ENCODE measurements around the gene CLK3. TPM values are rescaled to one million over a fixed set of nuclear protein-coding genes. Genes with fewer than 3 reads are reported as not detected.

CLK3 gene
- total and polyA plus RNA-seq, 2 of the 13 experiments (the other 11 are each of a cell fraction or from before 2014, with no cell fraction given), result 41.5 to 82.0 TPM

- TF ChIP-seq ZBTB7B (CRISPR knock-in tag; IDR thresholded peaks at IDR 0.05), result peak; percentile 48; the same call in 1 of the 2 replicates
- TF ChIP-seq SIN3A (IDR thresholded peaks at IDR 0.05; ENCODE audit: borderline replicate concordance, low read depth, low read length), result peak; percentile 85; the same call in 1 of the 2 replicates
- TF ChIP-seq SMAD9 (CRISPR knock-in tag; IDR thresholded peaks at IDR 0.05), result no peak
- peak; percentile 88; the same call in 1 of the 2 replicates for TF ChIP-seq ZNF761 (CRISPR knock-in tag; conservative IDR thresholded peaks at IDR 0.05)
- no peak; the same call in 1 of the 2 replicates for TF ChIP-seq ZNF879 (CRISPR knock-in tag; IDR thresholded peaks at IDR 0.05)
- no peak for TF ChIP-seq THYN1 (CRISPR knock-in tag; IDR thresholded peaks at IDR 0.05; ENCODE audit: borderline replicate concordance, low read depth)
- peak; percentile 96 for TF ChIP-seq TARDBP (CRISPR knock-in tag; IDR thresholded peaks at IDR 0.05)
- TF ChIP-seq TEAD2 (CRISPR knock-in tag; IDR thresholded peaks at IDR 0.05), result no peak
- TF ChIP-seq CC2D1A (CRISPR knock-in tag; IDR thresholded peaks at IDR 0.05), result 0 out of 2 replicates have a peak, but pooled peaks have one; percentile 36
- no peak for TF ChIP-seq ZNF577 (CRISPR knock-in tag; IDR thresholded peaks at IDR 0.05; ENCODE audit: borderline replicate concordance, low read depth)
- TF ChIP-seq ELF3 (CRISPR knock-in tag; IDR thresholded peaks at IDR 0.05), result peak; percentile 95
- no peak for TF ChIP-seq FOXO1 (CRISPR knock-in tag; IDR thresholded peaks at IDR 0.05)
- peak; percentile 71; the same call in 1 of the 2 replicates for TF ChIP-seq ZGPAT (CRISPR knock-in tag; IDR thresholded peaks at IDR 0.05)
- no peak for TF ChIP-seq SNAPC4 (CRISPR knock-in tag; IDR thresholded peaks at IDR 0.05)
- peak; percentile 41; the same call in 1 of the 2 replicates for TF ChIP-seq ZNF232 (CRISPR knock-in tag; IDR thresholded peaks at IDR 0.05; ENCODE audit: borderline replicate concordance)
- TF ChIP-seq ZMAT3 (CRISPR knock-in tag; conservative IDR thresholded peaks at IDR 0.05), result peak; percentile 70
- TF ChIP-seq ARNT (IDR thresholded peaks at IDR 0.05), result no peak
- TF ChIP-seq ZBTB37 (CRISPR knock-in tag; IDR thresholded peaks at IDR 0.05), result no peak
- 0 out of 2 replicates have a peak, but pooled peaks have one; percentile 22 for TF ChIP-seq NR1H2 (CRISPR knock-in tag; IDR thresholded peaks at IDR 0.05; ENCODE audit: borderline replicate concordance, low read depth)
- TF ChIP-seq FOXM1 (CRISPR knock-in tag; IDR thresholded peaks at IDR 0.05), result peak; percentile 18; the same call in 1 of the 2 replicates
- TF ChIP-seq IKZF5 (CRISPR knock-in tag; IDR thresholded peaks at IDR 0.05), result peak; percentile 40; the same call in 1 of the 2 replicates
These were observed at the start of gene CLK3 (continued) for GRCh38 chr15:74615508-74616365.
